ENCODE measurements around the gene ZNF473.
A peak's percentile ranks its signal among the peaks of the same experiment; 100 is the strongest.
"Not testable (repeated sequence)": the region's sequence is repeated elsewhere in the genome, so short reads cannot be mapped to it uniquely, and the experiment has no call there.

ZNF473 gene

DNA sequence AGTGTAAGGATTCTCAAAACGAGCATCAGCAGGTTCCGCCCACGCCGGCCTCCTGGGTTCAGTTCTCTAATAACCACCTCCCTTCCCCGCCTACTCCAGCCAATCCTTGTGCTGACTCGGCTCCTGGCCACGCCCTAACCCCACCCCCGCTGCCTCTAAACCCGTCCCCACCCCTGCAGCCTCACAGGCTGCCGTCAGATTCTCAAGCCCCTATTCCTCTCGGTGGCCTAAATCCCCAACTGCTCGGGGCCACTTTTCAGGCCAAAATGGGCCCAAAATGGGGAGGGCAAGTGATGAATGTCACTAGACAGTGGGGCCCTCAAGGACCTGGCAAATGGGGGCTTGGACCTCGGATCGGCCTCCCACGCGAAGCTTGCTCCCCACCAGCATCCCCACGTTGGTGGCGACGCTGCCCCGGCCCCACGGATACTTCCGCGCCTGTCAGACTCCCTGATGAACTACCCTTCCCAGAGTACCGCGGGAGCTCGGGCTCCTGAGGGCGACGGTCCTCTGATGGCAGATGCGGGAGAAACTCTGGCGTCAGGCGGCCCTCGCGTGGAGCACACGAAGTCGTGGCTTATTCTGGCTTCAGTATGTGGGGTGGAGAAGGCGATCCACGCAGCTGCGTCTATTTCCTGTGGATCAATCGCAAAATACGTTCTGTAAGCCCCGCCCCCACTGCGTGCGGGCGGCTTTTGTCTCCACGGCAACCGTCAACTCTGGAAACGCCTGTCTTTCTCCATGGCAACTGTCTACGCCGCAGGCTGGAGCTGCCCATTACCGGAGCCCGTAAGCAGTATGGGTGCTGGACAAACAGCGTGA lies 24.8 kb downstream of the ZNF473 start:
- peak; percentile 83 for DNase-seq (ENCODE audit: low spot score)

DNA sequence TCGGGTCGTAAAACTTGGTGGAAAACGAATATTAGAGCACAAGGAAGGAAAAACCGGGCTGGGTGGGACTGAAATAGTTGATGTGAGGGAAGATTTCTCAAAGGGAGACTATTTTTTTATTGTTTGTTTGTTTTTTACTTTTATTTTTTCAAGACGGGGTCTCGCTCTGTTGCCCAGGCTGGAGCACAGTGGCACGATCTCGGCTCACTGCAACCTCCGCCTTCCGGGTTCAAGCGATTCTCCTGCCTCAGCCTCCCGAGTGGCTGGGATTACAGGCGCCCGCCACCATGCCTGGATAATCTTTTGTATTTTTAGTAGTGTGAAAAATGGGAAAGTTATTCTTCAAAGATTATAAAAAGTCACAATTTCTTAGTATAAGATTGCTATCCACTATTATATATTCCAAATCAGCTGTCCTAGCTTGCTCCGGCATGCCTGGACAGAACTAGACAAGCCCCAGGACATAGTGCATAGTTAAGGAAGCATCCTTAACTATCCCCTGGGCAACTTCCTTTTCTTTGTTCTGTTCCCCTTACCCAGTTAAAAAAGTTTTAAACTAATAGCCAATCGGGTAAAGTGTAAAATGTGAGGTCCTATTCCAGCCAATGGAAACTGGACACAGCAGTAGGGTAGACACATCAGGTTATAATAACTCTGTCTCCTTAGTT lies 25.6 kb downstream of the ZNF473 start:
- DNase-seq (ENCODE audit: low spot score), result not testable (repeated sequence)

DNA sequence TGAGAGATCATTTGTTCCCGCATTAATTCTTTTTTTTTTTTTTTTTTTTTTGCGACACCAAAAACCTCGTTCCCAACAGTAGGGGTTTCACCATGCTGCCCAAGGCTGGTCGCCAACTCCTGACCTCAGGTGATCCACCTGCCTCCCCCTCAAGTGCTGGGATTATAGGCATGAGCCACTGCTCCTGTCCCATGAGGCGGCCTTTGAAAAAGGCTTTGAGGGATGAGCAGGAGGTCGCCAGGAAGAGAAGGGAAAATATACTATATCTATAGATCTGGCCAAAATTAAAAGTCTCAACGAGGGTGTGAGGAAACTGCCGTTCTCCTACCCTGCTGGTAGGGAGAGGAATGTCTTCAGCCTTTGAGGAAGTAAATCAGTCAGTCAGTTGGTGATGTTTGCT lies 26.2 kb downstream of the ZNF473 start:
- DNase-seq (ENCODE audit: low spot score), result no peak

DNA sequence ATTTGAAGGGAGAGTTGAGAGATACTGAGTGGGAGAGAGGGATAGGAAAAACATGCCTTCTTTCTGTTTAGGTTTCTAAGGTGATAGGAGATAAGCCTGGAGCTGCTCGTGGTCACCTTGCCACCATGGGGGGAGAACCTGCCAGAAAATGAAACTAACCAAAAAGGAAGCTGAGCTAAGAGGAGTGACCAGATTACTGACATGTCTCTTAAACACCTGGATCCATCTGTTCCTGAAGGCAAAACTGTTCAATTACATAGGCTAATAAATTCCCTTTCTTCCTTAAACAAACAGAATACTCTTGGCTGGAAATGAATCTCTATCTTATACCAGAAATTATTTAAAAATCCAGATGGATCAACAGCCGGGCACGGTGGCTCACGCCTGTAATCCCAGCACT lies 27.3 kb downstream of the ZNF473 start:
- DNase-seq (ENCODE audit: low spot score), result no peak

DNA sequence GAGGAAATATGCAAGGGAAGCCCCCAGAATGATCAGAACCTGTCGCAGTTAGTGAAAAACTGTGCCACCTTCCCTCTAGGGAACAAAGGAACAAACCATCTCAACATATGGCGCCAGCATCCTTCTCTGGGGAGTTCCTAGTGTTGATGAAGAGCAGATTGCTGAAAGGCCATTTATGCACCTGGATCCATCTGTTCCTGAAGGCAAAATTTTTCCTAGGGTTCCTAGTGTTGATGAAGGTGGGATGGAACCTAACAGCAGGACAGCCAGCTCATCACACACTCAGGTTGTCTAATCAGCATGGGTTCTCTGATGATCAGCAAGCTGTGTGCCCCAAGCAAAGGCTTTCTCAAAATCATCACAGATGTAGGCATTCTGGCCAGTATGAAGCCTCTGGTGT lies 32.6 kb downstream of the ZNF473 start:
- no peak for DNase-seq (ENCODE audit: low spot score)

DNA sequence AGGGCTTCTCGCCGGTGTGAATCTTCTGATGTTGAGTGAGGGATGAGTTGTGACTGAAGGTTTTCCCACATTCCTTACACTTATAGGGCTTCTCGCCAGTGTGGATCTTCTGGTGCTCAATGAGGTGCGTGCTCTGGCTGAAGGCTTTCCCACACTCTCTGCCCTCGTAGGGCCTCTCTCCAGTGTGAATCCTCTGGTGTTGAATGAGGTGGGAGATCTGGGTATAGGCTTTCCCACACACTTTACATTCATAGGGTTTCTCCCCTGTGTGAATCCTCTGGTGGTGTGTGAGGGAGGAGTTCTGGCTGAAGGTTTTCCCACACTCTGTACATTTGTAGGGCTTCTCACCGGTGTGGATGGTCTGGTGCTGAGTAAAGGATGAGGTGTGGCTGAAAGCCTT lies 33.2 kb downstream of the ZNF473 start:
- no peak for DNase-seq (ENCODE audit: low spot score)

DNA sequence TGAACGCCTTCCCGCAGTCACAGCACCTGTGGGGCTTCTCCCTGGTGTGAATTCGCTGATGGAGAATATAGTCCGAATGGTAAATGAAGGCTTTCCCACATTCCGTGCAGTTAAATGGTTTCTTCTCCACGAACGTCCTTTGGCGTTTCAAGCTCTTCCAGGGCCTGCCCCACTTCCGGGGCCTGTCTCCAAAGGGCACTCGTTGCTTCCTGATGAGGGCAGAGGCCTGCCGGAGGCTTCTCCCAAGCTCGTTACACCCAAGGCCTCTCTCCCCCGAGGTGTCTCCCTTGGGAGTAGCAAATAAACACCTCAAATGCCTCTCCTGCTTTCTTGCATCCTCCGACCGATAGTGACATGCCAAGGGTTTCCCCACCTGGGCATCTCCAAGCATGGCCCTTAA lies 34.3 kb downstream of the ZNF473 start:
- no peak for DNase-seq (ENCODE audit: low spot score)

DNA sequence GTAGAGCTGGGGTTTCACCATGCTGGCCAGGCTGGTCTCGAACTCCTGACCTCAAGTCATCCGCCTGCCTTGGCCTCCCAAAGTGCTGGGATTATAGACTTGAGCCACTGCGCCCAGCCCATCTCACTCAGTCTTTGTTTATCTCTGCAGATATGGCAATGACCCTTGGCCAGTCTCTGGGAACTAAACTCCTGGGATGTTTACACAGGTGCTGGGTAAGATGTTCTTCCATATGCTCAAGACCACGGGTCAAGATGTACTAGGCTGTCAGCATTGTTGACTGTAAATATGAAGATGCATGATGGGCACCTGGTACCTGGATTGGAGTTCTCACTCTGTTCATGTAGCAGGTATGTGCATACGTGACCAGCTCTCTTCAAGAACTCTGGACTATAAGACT lies 35.8 kb downstream of the ZNF473 start:
- DNase-seq (ENCODE audit: low spot score), result no peak

DNA sequence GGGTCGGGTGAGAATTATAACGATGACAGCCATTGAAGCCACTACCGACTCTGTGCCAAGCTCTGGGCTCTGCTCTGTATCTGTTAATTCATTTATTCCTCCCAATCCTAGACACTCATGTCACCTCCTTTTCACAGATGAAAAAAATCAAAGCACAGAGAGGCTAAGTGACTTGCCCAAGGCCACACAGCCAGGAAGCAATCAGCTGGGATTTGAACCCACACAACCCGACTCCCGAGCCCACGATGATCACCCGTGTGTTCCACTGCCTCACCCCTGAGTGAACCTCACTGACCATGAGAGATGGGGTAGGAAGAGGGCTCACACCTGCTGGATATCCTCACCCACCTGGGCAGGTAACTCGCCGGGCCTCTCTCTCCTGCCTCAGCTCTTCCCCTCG lies 40.1 kb downstream of the ZNF473 start:
- DNase-seq (ENCODE audit: low spot score), result no peak

DNA sequence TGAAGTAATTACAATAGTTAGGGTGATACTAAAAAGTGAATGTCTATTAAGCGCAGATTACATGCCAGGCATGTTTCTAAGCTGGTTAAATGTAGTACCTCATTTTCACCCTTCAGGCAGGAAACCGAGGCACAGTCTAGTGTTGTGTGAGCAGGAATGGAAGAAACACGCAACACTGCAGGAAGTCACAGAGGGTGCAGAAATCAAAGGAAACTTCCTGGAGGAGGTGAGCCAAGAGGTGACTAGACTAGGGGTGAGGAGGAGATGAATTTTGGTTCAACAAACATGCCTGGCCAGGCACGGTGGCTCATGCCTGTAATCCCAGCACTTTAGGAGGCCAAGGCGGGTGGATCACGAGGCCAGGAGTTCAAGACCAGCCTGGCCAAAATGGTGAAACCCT lies 41.8 kb downstream of the ZNF473 start:
- no peak for DNase-seq (ENCODE audit: low spot score)

DNA sequence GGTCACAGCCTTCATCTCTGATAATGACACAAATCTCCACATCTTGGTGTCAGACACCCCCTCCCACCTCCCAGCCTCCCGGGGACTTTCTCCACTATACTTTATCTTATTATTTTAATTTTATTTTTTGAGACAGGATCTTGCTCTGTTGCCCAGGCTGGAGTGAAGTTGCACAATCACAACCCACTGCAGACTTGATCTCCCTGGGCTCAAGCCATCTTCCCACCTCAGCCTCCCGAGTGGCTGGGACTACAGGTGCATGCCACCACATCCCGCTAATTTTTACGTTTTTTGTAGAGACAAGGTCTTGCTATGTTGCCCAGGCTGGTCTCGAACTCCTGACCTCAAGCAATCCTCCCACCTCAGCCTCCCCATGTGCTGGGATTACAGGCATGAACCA lies 42.6 kb downstream of the ZNF473 start:
- not testable (repeated sequence) for DNase-seq (ENCODE audit: low spot score)

DNA sequence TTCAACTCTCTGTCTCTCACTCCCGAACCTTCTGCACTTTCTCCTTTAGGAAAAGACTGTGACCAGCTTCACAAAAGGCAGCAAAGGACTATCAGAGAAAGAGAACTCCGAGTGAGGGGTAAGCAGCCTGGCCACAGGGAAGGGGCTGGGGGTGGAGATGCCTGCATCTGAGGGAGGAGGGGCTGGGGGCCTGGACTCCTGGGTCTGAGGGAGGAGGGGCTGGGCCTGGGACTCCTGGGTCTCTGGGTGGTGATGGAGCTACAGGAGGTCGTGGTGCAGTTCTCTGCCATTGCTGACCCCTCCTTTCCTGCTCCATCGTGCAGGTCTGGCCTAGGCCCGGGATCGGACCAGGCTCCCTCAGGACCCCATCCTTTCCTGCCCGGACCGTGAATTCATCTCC lies 49.3 kb downstream of the ZNF473 start:
- not testable (repeated sequence) for DNase-seq (ENCODE audit: low spot score)

DNA sequence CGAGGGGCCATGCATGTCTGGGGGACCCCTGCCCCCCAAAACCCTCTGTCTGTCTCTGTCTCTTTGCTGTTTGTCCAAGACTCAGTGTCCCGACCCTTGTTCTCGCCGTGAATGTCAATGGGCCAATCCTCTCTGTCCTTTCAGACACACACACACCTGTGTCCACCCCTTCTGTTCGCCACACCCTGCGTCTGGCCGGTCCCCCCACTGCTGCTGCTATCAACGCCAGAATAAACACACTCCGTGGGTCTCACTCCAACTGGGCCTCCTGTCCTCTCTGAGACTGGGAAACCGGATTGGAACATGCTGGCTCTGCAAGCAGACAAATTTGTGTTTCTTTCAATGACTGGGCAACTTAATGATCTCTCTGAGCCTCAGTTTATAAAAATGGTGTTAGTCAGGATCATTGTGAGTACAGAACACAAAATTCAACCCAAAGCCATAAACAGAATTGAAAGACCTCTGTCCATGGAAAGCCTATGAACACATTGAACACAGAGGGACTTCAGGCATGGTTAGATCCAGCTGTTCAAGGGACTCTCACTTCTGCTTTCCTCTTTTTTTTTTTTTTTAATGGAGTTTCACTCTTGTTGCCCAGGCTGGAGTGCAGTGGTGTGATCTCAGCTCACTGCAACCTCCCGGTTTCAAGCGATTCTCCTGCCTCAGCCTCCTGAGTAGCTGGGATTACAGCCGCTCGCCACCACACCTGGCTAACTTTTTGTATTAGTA lies 50.0 kb downstream of the ZNF473 start:
- not testable (repeated sequence) for DNase-seq (ENCODE audit: low spot score)

DNA sequence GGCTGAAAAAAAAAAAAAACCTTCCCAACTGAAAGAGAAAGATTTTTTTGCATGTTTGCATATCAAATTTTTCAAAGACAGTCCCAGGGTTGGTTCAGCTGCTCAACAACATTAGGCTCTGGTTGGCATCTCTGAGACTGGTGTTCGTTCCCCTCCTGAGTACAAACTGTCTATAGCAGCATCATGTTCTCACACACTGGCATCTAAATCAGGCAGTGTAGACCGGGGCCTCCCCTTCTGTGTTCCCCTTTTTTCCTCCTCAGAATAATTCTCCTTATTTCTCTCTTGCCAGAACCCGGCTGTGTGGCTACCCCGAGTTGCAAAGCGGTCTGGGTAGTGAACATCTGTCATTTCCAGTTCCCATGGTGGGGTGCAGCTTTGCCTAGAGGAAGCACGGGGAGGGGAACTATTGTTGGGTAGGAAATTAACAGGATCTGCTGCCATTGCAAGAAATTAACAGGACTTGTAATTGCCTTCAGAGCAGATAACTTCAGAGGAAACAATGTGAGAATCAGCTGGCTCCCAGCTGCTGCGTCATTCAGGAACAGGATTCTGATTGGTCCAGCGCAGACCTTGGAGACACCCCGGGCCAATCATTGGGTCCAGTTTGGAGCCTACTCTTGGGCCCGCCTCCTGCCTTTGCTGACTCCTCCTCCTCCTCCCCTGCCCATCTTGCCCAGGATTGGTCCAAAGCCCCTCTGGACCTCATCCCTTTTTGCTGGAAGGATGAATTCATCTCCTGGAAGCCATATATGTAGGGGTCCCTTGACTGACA lies 51.0 kb downstream of the ZNF473 start:
- DNase-seq (ENCODE audit: low spot score), result not testable (repeated sequence)

DNA sequence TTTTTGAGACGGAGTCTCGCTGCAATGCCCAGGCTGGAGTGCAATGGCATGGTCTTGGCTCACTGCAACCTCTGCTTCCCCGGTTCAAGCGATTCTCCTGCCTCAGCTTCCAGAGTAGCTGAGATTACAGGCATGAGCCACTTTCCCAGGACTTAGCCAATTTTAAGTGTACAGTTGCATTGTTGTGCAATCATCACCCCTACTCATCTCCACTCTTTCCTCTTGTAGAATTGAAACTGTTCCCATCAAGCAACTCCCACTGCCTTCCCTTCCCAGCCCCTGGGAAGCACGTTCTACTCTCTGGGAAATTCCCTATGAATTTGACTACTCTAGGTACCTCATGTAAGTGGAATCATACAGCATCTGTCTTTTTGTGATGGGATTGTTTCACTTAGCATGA lies 53.2 kb downstream of the ZNF473 start:
- DNase-seq (ENCODE audit: low spot score), result not testable (repeated sequence)

DNA sequence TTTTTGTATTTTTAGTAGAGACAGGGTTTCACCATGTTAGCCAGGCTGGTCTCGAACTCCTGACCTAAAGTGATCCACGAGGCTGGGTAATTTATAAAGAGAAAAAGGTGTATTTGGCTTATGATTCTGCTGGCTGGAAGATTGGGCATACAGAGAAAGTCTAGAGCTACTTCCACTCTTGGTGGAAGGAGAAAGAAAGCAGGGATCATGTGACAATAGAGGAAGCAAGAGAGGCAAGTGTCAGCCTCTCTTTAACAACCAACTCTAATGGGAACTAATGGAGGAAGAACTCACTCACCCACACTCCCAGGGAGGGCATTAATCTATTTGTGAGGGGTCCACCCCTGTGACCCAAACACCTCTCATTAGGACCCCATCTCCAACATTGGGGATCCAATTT lies 58.6 kb downstream of the ZNF473 start:
- DNase-seq (ENCODE audit: low spot score), result not testable (repeated sequence)

DNA sequence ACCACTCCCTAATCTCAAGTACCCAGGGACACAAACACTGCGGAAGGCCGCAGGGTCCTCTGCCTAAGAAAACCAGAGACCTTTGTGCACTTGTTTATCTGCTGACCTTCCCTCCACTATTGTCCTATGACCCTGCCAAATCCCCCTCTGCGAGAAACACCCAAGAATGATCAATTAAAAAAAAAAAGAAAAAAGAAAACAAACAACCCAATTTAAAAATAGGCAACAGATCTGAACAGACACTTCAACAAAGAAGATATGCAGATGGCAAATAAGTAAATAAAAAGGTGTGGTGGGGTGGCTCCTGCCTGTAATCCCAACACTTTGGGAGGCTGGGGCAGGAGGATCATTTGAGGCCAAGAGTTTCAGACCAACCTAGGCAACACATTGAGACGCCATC lies 61.3 kb downstream of the ZNF473 start:
- not testable (repeated sequence) for DNase-seq (ENCODE audit: low spot score)

DNA sequence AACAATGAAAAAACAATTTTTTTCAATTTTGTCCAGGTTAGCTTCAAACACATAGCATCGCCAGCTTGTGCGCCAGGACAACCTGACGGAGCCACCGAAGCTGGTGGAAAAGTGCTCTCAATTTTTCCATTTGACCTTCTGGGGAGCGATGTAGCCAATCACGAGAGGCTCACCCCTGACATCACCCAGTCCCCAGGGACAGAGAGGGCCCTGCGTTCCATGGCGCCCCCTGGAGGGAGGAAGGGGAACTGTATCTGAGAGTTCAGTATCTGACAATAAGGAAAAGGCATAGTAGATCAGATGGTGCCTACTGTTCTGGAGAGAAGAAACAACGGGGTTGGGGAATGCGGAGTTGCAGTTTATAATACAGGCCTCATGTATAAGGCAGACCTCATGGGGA lies 64.9 kb downstream of the ZNF473 start:
- DNase-seq (ENCODE audit: low spot score), result not testable (repeated sequence)

DNA sequence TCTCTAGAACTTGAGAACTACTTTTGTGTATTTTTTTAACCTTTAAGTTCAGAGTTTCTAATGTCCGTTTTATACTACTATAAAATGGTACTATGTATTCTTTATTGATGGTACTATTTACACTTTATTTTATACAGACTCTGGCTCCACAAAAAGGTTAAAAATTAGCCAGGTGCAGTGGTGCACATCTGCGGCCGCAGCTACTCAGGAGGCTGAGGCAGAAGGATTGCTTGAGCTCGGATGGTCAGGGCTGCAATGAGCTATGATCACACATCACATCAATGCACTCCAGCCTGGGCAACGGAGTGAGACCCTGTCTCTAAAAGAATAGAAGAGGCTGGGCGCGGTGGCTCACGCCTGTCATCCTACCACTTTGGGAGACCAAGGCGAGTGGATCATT lies 66.0 kb downstream of the ZNF473 start:
- DNase-seq (ENCODE audit: low spot score), result not testable (repeated sequence)

DNA sequence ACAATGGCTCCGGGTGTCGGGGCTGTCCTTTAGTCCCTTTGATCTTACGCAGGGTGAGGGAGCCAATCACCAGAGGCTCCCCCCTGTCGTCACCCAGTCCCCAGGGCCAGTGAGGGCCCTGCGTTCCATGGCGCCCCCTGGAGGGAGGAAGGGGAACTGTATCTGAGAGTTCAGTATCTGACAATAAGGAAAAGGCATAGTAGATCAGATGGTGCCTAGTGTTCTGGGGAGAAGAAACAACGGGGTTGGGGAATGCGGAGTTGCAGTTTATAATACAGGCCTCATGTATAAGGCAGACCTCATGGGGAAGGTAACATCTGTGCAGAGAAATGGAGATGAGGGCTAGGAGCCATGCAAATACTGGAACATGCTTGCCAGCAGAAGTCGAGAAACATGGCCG lies 66.8 kb downstream of the ZNF473 start:
- DNase-seq (ENCODE audit: low spot score), result not testable (repeated sequence)

DNA sequence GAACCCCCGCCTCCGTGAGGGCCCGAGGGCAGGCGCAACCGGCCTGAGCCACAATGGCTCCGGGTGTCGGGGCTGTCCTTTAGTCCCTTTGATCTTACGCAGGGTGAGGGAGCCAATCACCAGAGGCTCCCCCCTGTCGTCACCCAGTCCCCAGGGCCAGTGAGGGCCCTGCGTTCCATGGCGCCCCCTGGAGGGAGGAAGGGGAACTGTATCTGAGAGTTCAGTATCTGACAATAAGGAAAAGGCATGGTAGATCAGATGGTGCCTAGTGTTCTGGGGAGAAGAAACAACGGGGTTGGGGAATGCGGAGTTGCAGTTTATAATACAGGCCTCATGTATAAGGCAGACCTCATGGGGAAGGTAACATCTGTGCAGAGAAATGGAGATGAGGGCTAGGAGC lies 72.1 kb downstream of the ZNF473 start:
- not testable (repeated sequence) for DNase-seq (ENCODE audit: low spot score)

DNA sequence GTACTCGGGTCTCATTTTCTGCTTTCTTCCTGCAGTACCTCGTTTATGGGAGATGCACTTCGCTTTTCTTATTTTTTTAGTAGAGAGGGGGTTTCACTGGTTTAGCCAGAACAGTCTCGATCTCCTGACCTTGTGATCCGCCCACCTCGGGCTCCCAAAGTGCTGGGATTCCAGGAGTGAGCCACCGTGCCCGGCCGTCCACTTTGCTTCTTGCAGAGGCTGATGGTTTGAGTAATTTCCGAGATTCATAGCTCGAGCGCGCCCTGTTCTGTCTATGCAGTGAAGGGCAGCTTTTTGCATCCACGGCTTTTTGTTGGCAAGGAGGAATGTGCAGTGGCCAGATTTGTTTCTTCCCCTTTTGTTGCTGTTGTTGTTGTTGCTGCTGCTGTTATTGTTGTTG lies 73.1 kb downstream of the ZNF473 start:
- DNase-seq (ENCODE audit: low spot score), result not testable (repeated sequence)

All from globus pallidus (tissue), 1 donor.